HG02885 (cell line): ENCODE measurements around the gene SP1.
"Not testable (repeated sequence)": the region's sequence is repeated elsewhere in the genome, so short reads cannot be mapped to it uniquely, and the experiment has no call there.

Source experiments
- ATAC-seq: cut with Tn5 transposase; IDR thresholded peaks from one replicate; pipeline ENCODE4 v1.9.1; 2021; ENCODE audit warnings: mild to moderate bottlenecking; ENCODE audit not compliant: unreplicated experiment, poor library complexity

Gene SP1

GRCh38 chr12:53355121-53355520, 24.9 kb upstream of the SP1 start:
- ATAC-seq = no peak

- ATAC-seq = no peak
Measured at GRCh38 chr12:53358836-53359419, 21.0 kb upstream of the SP1 start.

GRCh38 chr12:53361638-53362037, 18.3 kb upstream of the SP1 start:
- ATAC-seq = not testable (repeated sequence)

- ATAC-seq = no peak
Measured at GRCh38 chr12:53365245-53365904, 14.6 kb upstream of the SP1 start.

- ATAC-seq = not testable (repeated sequence)
Measured at GRCh38 chr12:53373554-53374133, 6.3 kb upstream of the SP1 start.

- ATAC-seq = not testable (repeated sequence)
Measured at GRCh38 chr12:53374277-53374676, 5.7 kb upstream of the SP1 start.

- no peak for ATAC-seq
Measured at GRCh38 chr12:53376747-53377146, 3.2 kb upstream of the SP1 start.

GRCh38 chr12:53378222-53378621, 1.8 kb upstream of the SP1 start:
- ATAC-seq = no peak

- ATAC-seq = no peak
Measured at GRCh38 chr12:53378724-53379388, 1.1 kb upstream of the SP1 start.

- ATAC-seq = peak; percentile 73
Measured at GRCh38 chr12:53379389-53380103, 430 bp upstream of the SP1 start.

GRCh38 chr12:53380794-53381730, 1.1 kb downstream of the SP1 start:
- ATAC-seq = no peak

GRCh38 chr12:53381731-53382630, 2.0 kb downstream of the SP1 start:
- no peak for ATAC-seq

GRCh38 chr12:53383258-53383657, 3.3 kb downstream of the SP1 start:
- no peak for ATAC-seq

- not testable (repeated sequence) for ATAC-seq
Measured at GRCh38 chr12:53386381-53386780, 6.4 kb downstream of the SP1 start.

GRCh38 chr12:53388932-53389331, 9.0 kb downstream of the SP1 start:
- ATAC-seq = no peak

GRCh38 chr12:53389702-53390101, 9.7 kb downstream of the SP1 start:
- ATAC-seq = no peak

GRCh38 chr12:53391724-53392123, 11.7 kb downstream of the SP1 start:
- ATAC-seq = no peak

- ATAC-seq = no peak
Measured at GRCh38 chr12:53399896-53400295, 19.9 kb downstream of the SP1 start.

- ATAC-seq = not testable (repeated sequence)
Measured at GRCh38 chr12:53402351-53402750, 22.4 kb downstream of the SP1 start.
